Trophoblast cell (in vitro differentiated cells and primary cell): ENCODE data around the gene KCNJ12.
"Not testable (repeated sequence)": the region's sequence is repeated elsewhere in the genome, so short reads cannot be mapped to it uniquely, and the experiment has no call there.

Source experiments
- DNase-seq, 2 donors: peaks; one replicate each; pipeline ENCODE4 v3.0.0-alpha.2; 2016
- H2AFZ ChIP-seq: 2 replicates; pipeline ENCODE4 v1.6.1; 2013; ENCODE audit warnings: low read length, moderate library complexity, mild to moderate bottlenecking; ENCODE audit not compliant: insufficient read depth, poor library complexity
- H2AK5ac ChIP-seq: 2 replicates; pipeline ENCODE4 v1.6.1; 2013; ENCODE audit warnings: mild to moderate bottlenecking, low read length
- H2BK120ac ChIP-seq: 2 replicates; pipeline ENCODE4 v1.6.1; 2013; ENCODE audit warnings: low read length, mild to moderate bottlenecking, moderate library complexity; ENCODE audit not compliant: insufficient read depth, poor library complexity
- H2BK12ac ChIP-seq: 2 replicates; pipeline ENCODE4 v1.6.1; 2013; ENCODE audit warnings: mild to moderate bottlenecking, low read length, moderate library complexity
- H2BK5ac ChIP-seq: 2 replicates; pipeline ENCODE4 v1.6.1; 2013; ENCODE audit warnings: low read length, low read depth, moderate library complexity, mild to moderate bottlenecking; ENCODE audit not compliant: poor library complexity
- H3K14ac ChIP-seq: 2 replicates; pipeline ENCODE4 v1.6.1; 2013; ENCODE audit warnings: mild to moderate bottlenecking, low read length
- H3K18ac ChIP-seq: 2 replicates; pipeline ENCODE4 v1.6.1; 2013; ENCODE audit warnings: mild to moderate bottlenecking, low read length
- H3K23ac ChIP-seq: 2 replicates; pipeline ENCODE4 v1.6.1; 2013; ENCODE audit warnings: low read length
- H3K27ac ChIP-seq: 2 replicates; pipeline ENCODE4 v1.5.1; 2013; ENCODE audit warnings: low read depth, mild to moderate bottlenecking, inconsistent platforms, low read length, moderate library complexity
- H3K27me3 ChIP-seq: 2 replicates; pipeline ENCODE4 v1.6.1; 2013; ENCODE audit warnings: inconsistent platforms, mild to moderate bottlenecking, low read length, moderate library complexity; ENCODE audit not compliant: insufficient read depth
- H3K36me3 ChIP-seq, 2 experiments: 1 replicate in 1 of 2; 2 replicates in 1 of 2; pipeline ENCODE4 v1.6.1; 2013; ENCODE audit warnings: low read length in 2 of 2, mild to moderate bottlenecking in 2 of 2, moderate library complexity in 1 of 2; ENCODE audit not compliant: insufficient read depth in 2 of 2, control insufficient read depth in 1 of 2
- H3K4ac ChIP-seq: 2 replicates; pipeline ENCODE4 v1.6.1; 2013; ENCODE audit warnings: low read depth, mild to moderate bottlenecking, low read length, moderate library complexity
- H3K4me1 ChIP-seq, 2 experiments: 1 replicate in 1 of 2; 2 replicates in 1 of 2; pipeline ENCODE4 v1.6.1; 2013; ENCODE audit warnings: low read length in 2 of 2, mild to moderate bottlenecking in 2 of 2, moderate library complexity in 1 of 2; ENCODE audit not compliant: insufficient read depth in 2 of 2, control insufficient read depth in 1 of 2
- H3K4me2 ChIP-seq: 2 replicates; pipeline ENCODE4 v1.6.1; 2013; ENCODE audit warnings: inconsistent platforms, mild to moderate bottlenecking, low read length, moderate library complexity
- H3K4me3 ChIP-seq: 2 replicates; pipeline ENCODE4 v1.5.1; 2013; ENCODE audit warnings: mild to moderate bottlenecking, low read depth, low read length, inconsistent platforms
- H3K79me1 ChIP-seq: one replicate; pipeline ENCODE4 v1.6.1; 2013; ENCODE audit warnings: low read length
- H3K79me2 ChIP-seq: 2 replicates; pipeline ENCODE4 v1.6.1; 2013; ENCODE audit warnings: low read length, mild to moderate bottlenecking; ENCODE audit not compliant: control insufficient read depth, insufficient read depth, poor library complexity
- H3K9ac ChIP-seq: 2 replicates; pipeline ENCODE4 v1.6.1; 2013; ENCODE audit warnings: mild to moderate bottlenecking, low read length
- H3K9me3 ChIP-seq: 2 replicates; pipeline ENCODE4 v1.6.1; 2013; ENCODE audit warnings: low read depth, mild to moderate bottlenecking, control low read depth, inconsistent platforms, low read length; ENCODE audit not compliant: insufficient read depth
- H4K12ac ChIP-seq: 2 replicates; pipeline ENCODE4 v1.6.1; 2013; ENCODE audit warnings: low read depth, mild to moderate bottlenecking, low read length, moderate library complexity
- H4K8ac ChIP-seq: 2 replicates; pipeline ENCODE4 v1.6.1; 2013; ENCODE audit warnings: low read depth, mild to moderate bottlenecking, low read length, moderate library complexity
- H4K91ac ChIP-seq: one replicate; pipeline ENCODE4 v1.6.1; 2013; ENCODE audit warnings: low read depth, mild to moderate bottlenecking, low read length, moderate library complexity
- WGBS: extraction: QIAGEN DNeasy Blood & Tissue Kit; methylation state at CpG from one replicate; pipeline ENCODE4 v1.1.7; 2013; ENCODE audit warnings: missing lambda C conversion rate; ENCODE audit not compliant: insufficient read length, insufficient coverage; ENCODE audit errors: extremely low coverage; 5-methylcytosine and 5-hydroxymethylcytosine counted together

The KCNJ12 gene

DNA sequence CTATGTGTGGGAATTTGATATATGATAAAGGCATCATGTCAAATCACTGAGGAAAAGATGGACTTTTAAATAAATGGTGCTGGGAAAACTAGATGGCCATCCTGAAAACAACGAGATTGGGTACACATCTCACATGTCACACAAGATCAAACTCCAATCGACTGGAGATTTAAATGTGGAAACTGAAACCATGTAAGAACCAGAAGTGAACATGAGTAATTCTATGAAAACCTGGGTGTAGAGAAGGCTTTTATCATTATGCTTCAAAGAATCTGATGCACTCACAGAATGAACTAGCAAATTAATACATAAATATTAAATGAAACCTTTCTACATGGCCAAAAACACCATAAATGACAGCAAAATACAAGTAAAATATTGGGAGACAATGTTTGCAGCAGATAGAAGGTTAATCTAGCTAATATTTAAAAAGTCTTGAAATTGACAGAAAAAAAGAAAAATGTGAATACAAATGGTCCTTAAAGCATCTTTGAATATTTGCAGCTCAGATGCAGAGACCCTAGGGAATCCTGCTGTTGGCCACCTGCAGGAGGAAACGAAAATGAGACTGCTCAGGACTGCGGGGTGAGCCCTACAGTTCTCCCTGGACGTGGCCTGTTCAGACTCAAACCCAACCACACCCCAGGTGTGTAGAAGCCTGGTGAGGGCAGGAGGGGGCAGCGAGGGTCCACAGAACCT is 62.3 kb downstream of the KCNJ12 start:
- WGBS, result no CpG with 5 or more reads among the region's 6 CpGs

DNA sequence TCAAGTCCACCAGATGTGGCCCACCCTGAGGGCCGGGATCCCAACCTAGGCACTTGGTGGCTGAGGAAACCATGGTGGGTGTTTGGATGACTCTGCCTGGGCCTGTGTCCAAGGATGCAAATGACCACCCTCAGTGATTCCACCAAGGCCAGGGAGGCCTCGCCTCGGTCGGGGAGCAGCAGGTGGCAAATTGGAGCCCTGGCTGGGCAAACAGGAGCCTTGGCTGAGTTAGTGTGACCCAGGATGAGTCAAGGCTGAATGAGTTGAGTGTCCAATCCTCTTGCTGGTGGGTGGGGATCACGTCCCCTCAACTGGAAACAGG is 62.8 kb downstream of the KCNJ12 start:
- not testable (repeated sequence) for H3K23ac ChIP-seq, H2BK120ac ChIP-seq, H3K36me3 ChIP-seq, H3K79me1 ChIP-seq, H4K91ac ChIP-seq, H3K14ac ChIP-seq, H3K9me3 ChIP-seq, H4K8ac ChIP-seq, H3K4ac ChIP-seq, H2AK5ac ChIP-seq, H3K9ac ChIP-seq, H3K4me1 ChIP-seq, H3K4me2 ChIP-seq, H3K79me2 ChIP-seq, H2AFZ ChIP-seq, H2BK12ac ChIP-seq, H3K4me3 ChIP-seq, H4K12ac ChIP-seq, H3K27me3 ChIP-seq, H3K18ac ChIP-seq, DNase-seq, H2BK5ac ChIP-seq, H3K27ac ChIP-seq
- WGBS, result no CpG with 5 or more reads among the region's 5 CpGs

More for the DNA sequence above, 62.3 kb downstream of the KCNJ12 start:
- H3K4ac ChIP-seq, H3K14ac ChIP-seq, H4K8ac ChIP-seq, H3K23ac ChIP-seq, H4K91ac ChIP-seq, H3K9me3 ChIP-seq, H3K36me3 ChIP-seq, H3K79me2 ChIP-seq, H3K27me3 ChIP-seq, H2BK12ac ChIP-seq, H3K18ac ChIP-seq, H3K27ac ChIP-seq, H3K9ac ChIP-seq, H2BK5ac ChIP-seq, H2AFZ ChIP-seq, H3K79me1 ChIP-seq, H2AK5ac ChIP-seq, H4K12ac ChIP-seq, H3K4me2 ChIP-seq, H3K4me3 ChIP-seq, H3K4me1 ChIP-seq, DNase-seq, H2BK120ac ChIP-seq: not testable (repeated sequence)

DNA sequence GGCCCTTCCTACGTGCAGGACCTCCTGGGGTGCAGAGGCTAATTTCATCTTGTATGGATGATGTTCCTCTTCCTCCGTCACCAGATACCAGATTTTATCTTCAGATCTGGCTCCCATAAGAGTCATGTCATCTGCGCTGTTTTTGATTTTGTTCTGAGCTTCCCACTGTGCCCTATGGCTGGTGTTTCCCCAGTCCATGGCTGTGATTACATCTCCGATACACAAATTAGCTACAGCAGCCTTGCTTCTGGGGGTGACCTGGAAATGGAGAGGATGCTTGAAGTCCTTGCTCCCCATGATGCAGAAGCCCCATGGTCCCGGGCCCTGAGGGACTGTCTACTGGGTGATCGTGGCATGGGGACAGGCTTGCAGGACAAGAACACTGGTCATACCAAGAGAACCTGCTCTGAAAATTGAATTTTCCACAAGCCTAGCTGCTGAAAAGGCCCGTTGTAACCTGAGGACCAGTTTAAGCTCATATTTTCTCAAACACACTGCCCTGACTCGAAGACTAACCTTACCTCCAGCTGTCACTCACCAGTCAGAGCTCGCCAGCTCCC is 69.0 kb downstream of the KCNJ12 start:
- WGBS, result no CpG with 5 or more reads among the region's 9 CpGs
- Histone ChIP-seq H3K4me2 (no peak overlapping the region), H4K91ac (no peak overlapping the region), H3K4ac (no peak overlapping the region), H3K79me2 (no peaks in the 10 kb centered on the region), H3K9ac (no peak overlapping the region), H3K27ac (no peak overlapping the region), H3K14ac (no peak overlapping the region), H3K23ac (no peak overlapping the region), H2BK5ac (no peak overlapping the region), H3K18ac (no peak overlapping the region), H3K36me3 (no peaks in the 10 kb centered on the region), H2BK120ac (no peak overlapping the region), H2AK5ac (no peak overlapping the region), H2BK12ac (no peak overlapping the region), H3K9me3 (no peaks in the 10 kb centered on the region), H3K4me3 (no peak overlapping the region), H3K27me3 (no peaks in the 10 kb centered on the region), H3K79me1 (no peaks in the 10 kb centered on the region), H2AFZ (no peak overlapping the region), H4K12ac (no peak overlapping the region), H4K8ac (no peak overlapping the region), H3K4me1 (no peaks in the 10 kb centered on the region)
- no peak for DNase-seq

DNA sequence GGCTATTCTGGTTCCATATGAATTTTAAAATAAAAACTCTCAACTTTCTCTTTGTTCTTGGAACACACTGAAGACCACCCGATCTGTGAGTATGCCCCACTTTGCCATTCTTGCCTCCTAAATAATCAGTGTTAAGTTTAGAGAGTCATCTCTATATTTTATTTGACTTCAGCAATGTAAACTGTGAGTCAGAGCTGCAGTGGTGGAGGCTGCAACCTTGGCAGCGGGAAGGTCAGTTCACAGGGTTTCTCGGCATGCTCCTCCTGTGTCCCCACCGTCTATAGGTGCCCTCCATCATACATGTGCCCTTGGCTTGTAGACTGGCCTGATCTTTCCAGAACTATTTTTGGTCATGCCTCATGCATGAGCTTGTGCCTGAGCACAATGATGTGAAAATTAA is 71.4 kb downstream of the KCNJ12 start:
- not testable (repeated sequence) for H3K79me2 ChIP-seq, H2AFZ ChIP-seq, H3K4me3 ChIP-seq, H3K27ac ChIP-seq, DNase-seq, H3K9me3 ChIP-seq, H3K23ac ChIP-seq, H2AK5ac ChIP-seq, H3K79me1 ChIP-seq, H4K12ac ChIP-seq, H3K4me2 ChIP-seq, H3K36me3 ChIP-seq, H2BK5ac ChIP-seq, H3K27me3 ChIP-seq, H4K8ac ChIP-seq, H2BK120ac ChIP-seq, H3K4ac ChIP-seq, H3K18ac ChIP-seq, H3K9ac ChIP-seq, H3K14ac ChIP-seq, H3K4me1 ChIP-seq, H4K91ac ChIP-seq, H2BK12ac ChIP-seq
- WGBS, result no CpG with 5 or more reads among the region's 4 CpGs
